Neutrophil (primary cell): ENCODE measurements around the gene FREM1.

ENCODE experiments used
- H3K27ac ChIP-seq: fragments of 200-600 bp; sonication (generic); 2 replicates; pipeline ENCODE4 v1.5.1; 2016; ENCODE audit warnings: mild to moderate bottlenecking, moderate library complexity
- H3K27me3 ChIP-seq: fragments of 200-600 bp; sonication (generic); 2 replicates; pipeline ENCODE4 v1.6.0; 2016; ENCODE audit warnings: mild to moderate bottlenecking
- H3K36me3 ChIP-seq: fragments of 200-600 bp; sonication (generic); 2 replicates; pipeline ENCODE4 v1.5.1; 2017
- H3K4me1 ChIP-seq, 2 experiments: fragments of 200-600 bp in 1 of 2; sonication (generic) in 1 of 2; 1 replicate in 1 of 2; 2 replicates in 1 of 2; pipeline versions ENCODE4 v1.5.1 to v1.6.1; 2013 to 2016; ENCODE audit warnings: low read depth in 1 of 2, low read length in 1 of 2, mild to moderate bottlenecking in 1 of 2, moderate library complexity in 1 of 2; ENCODE audit not compliant: control insufficient read depth in 1 of 2, insufficient read depth in 1 of 2
- H3K4me3 ChIP-seq, 2 experiments: fragments of 200-600 bp in 1 of 2; sonication (generic) in 1 of 2; 1 replicate in 1 of 2; 2 replicates in 1 of 2; pipeline ENCODE4 v1.5.1; 2013 to 2016; ENCODE audit warnings: low read depth in 1 of 2, low read length in 1 of 2, mild to moderate bottlenecking in 1 of 2, moderate library complexity in 1 of 2
- H3K9me3 ChIP-seq: fragments of 200-600 bp; sonication (generic); 2 replicates; pipeline ENCODE4 v1.5.1; 2016
- CTCF ChIP-seq: fragments of 200-600 bp; sonication (generic); IDR thresholded peaks from 2 replicates; pipeline ENCODE4 v1.5.1; 2016; ENCODE audit warnings: antibody characterized with exemption

The FREM1 gene

GRCh38 chr9:14719231-14719923 is 190.9 kb downstream of the FREM1 start:
- no peaks in the 10 kb centered on the region for H3K36me3 ChIP-seq
- H3K27ac ChIP-seq = no peak overlapping the region
- no peaks in the 10 kb centered on the region for H3K4me1 ChIP-seq
- no peaks in the 10 kb centered on the region for H3K27me3 ChIP-seq
- H3K4me3 ChIP-seq = no peak overlapping the region
- no peak for TF ChIP-seq CTCF
- no peaks in the 10 kb centered on the region for H3K9me3 ChIP-seq

- TF ChIP-seq CTCF = no peak
- no peaks in the 10 kb centered on the region for H3K36me3 ChIP-seq
These were observed 195.1 kb downstream of the FREM1 start for GRCh38 chr9:14715102-14715501.

GRCh38 chr9:14713187-14713767 is 197.0 kb downstream of the FREM1 start:
- Histone ChIP-seq H3K4me1 (no peaks in the 10 kb centered on the region), H3K27me3 (no peaks in the 10 kb centered on the region), H3K27ac (no peak overlapping the region), H3K36me3 (no peaks in the 10 kb centered on the region), H3K4me3 (no peak overlapping the region), H3K9me3 (no peaks in the 10 kb centered on the region)
- no peak for TF ChIP-seq CTCF

More at GRCh38 chr9:14715102-14715501, 195.1 kb downstream of the FREM1 start:
- Histone ChIP-seq H3K27ac (no peak overlapping the region), H3K9me3 (no peaks in the 10 kb centered on the region), H3K27me3 (no peaks in the 10 kb centered on the region), H3K4me3 (no peak overlapping the region), H3K4me1 (no peaks in the 10 kb centered on the region)

- no peaks in the 10 kb centered on the region for H3K9me3 ChIP-seq
- H3K4me1 ChIP-seq = no peaks in the 10 kb centered on the region
- H3K4me3 ChIP-seq = no peak overlapping the region
- no peak overlapping the region for H3K27ac ChIP-seq
- H3K36me3 ChIP-seq = no peaks in the 10 kb centered on the region
- no peak for TF ChIP-seq CTCF
- H3K27me3 ChIP-seq = no peaks in the 10 kb centered on the region
These were observed 199.4 kb downstream of the FREM1 start for GRCh38 chr9:14710804-14711203.

GRCh38 chr9:14706530-14707140 is 203.6 kb downstream of the FREM1 start:
- no peaks in the 10 kb centered on the region for H3K4me1 ChIP-seq
- H3K9me3 ChIP-seq = no peaks in the 10 kb centered on the region
- H3K4me3 ChIP-seq = no peak overlapping the region
- TF ChIP-seq CTCF = no peak
- no peak overlapping the region for H3K27ac ChIP-seq
- no peaks in the 10 kb centered on the region for H3K27me3 ChIP-seq
- H3K36me3 ChIP-seq = no peaks in the 10 kb centered on the region
